ENCODE measurements around the gene COQ10A. TPM values are rescaled to one million over a fixed set of nuclear protein-coding genes. Genes with fewer than 3 reads are reported as not detected.
A peak's percentile ranks its signal among the peaks of the same experiment; 100 is the strongest.

The COQ10A gene
- total RNA-seq, 4 donors from 2014 or later = 14.0 to 26.1 (median 22.8) TPM

GRCh38 chr12:56308714-56309113 lies 42.0 kb downstream of the COQ10A start:
- 86 to 94% methylated on average over 3 of the region's 3 CpGs for WGBS, 2 donors
- TF ChIP-seq POLR2A (IDR thresholded peaks at IDR 0.05) (no peak), EP300 (IDR thresholded peaks at IDR 0.05) (no peak), CTCF (IDR thresholded peaks at IDR 0.05) (no peak)
- H3K36me3 ChIP-seq = peaks cover 0 to 96% (median 7%) of the 10 kb centered on the region in 3 donors

GRCh38 chr12:56311003-56311402 lies 44.3 kb downstream of the COQ10A start:
- H3K36me3 ChIP-seq = peaks cover 0 to 79% (median 7%) of the 10 kb centered on the region in 3 donors

More at GRCh38 chr12:56308714-56309113, 42.0 kb downstream of the COQ10A start:
- H3K4me3 ChIP-seq = no peak overlapping the region
- no peak for DNase-seq (ENCODE audit: low spot score in 2 of 2)
- H3K4me1 ChIP-seq = no peaks in the 10 kb centered on the region
- no peaks in the 10 kb centered on the region for H3K9me3 ChIP-seq
- H3K27ac ChIP-seq = no peak overlapping the region
- H3K27me3 ChIP-seq = no peaks in the 10 kb centered on the region

GRCh38 chr12:56315249-56315621 lies 48.5 kb downstream of the COQ10A start:
- Histone ChIP-seq H3K27me3 (no peaks in the 10 kb centered on the region), H3K4me3 (peak overlapping the region; percentile 59 to 89 (median 80)), H3K4me1 (peaks cover 0 to 21% (median 12%) of the 10 kb centered on the region in 4 donors), H3K27ac (peak overlapping the region; percentile 90 to 94 (median 92)), H3K36me3 (peaks cover 0 to 70% (median 0%) of the 10 kb centered on the region in 3 donors), H3K9me3 (no peaks in the 10 kb centered on the region)
- no peak for DNase-seq (ENCODE audit: low spot score in 2 of 2)
- TF ChIP-seq POLR2A (IDR thresholded peaks at IDR 0.05) (no peak), EP300 (IDR thresholded peaks at IDR 0.05) (no peak), CTCF (IDR thresholded peaks at IDR 0.05) (no peak)
- 3 to 4% methylated on average over 11 of the region's 11 CpGs for WGBS, 2 donors

More at GRCh38 chr12:56311003-56311402, 44.3 kb downstream of the COQ10A start:
- no peaks in the 10 kb centered on the region for H3K9me3 ChIP-seq
- peaks cover 0 to 15% (median 11%) of the 10 kb centered on the region in 4 donors for H3K4me1 ChIP-seq
- no peak overlapping the region for H3K27ac ChIP-seq
- no peak overlapping the region for H3K4me3 ChIP-seq
- no peaks in the 10 kb centered on the region for H3K27me3 ChIP-seq
- WGBS, 2 donors = 90 to 93% methylated on average over 12 of the region's 12 CpGs
- TF ChIP-seq POLR2A (IDR thresholded peaks at IDR 0.05) (no peak), CTCF (IDR thresholded peaks at IDR 0.05) (no peak)
- DNase-seq (ENCODE audit: low spot score in 2 of 2) = no peak

GRCh38 chr12:56315622-56316473 lies 49.1 kb downstream of the COQ10A start, which contains the start of gene CNPY2:
TSS of gene CNPY2 (minus strand) at chr12:56315988. CDS start at chr12:56315217, 771 bp downstream.
- peaks cover 0 to 21% (median 12%) of the 10 kb centered on the region in 4 donors for H3K4me1 ChIP-seq
- H3K27me3 ChIP-seq = no peaks in the 10 kb centered on the region
- TF ChIP-seq CTCF (IDR thresholded peaks at IDR 0.05) (peak in 2 of 5 experiments; percentile 20 to 48), EP300 (IDR thresholded peaks at IDR 0.05) (peak in 1 of 2 donors; percentile 89), POLR2A (IDR thresholded peaks at IDR 0.05) (peak; percentile 38 to 65)
- no peaks in the 10 kb centered on the region for H3K9me3 ChIP-seq
- H3K4me3 ChIP-seq = peak within 1 kb of the TSS; percentile 59 to 89 (median 80)
- peaks cover 0 to 70% (median 0%) of the 10 kb centered on the region in 3 donors for H3K36me3 ChIP-seq
- peak within 1 kb of the TSS; percentile 90 to 94 (median 92) for H3K27ac ChIP-seq
- 1% methylated on average over 45 to 60 of the region's 62 CpGs for WGBS, 2 donors
- peak; percentile 88 to 94 for DNase-seq (ENCODE audit: low spot score in 2 of 2)

- no peak for DNase-seq (ENCODE audit: low spot score in 2 of 2)
- peaks cover 0 to 21% (median 12%) of the 10 kb centered on the region in 4 donors for H3K4me1 ChIP-seq
- TF ChIP-seq POLR2A (IDR thresholded peaks at IDR 0.05) (no peak), EP300 (IDR thresholded peaks at IDR 0.05) (no peak), CTCF (IDR thresholded peaks at IDR 0.05) (no peak)
- no peak overlapping the region for H3K27ac ChIP-seq
- H3K9me3 ChIP-seq = no peaks in the 10 kb centered on the region
- H3K27me3 ChIP-seq = no peaks in the 10 kb centered on the region
- H3K36me3 ChIP-seq = peaks cover 0 to 69% (median 0%) of the 10 kb centered on the region in 3 donors
- 90 to 96% methylated on average over 3 of the region's 3 CpGs for WGBS, 2 donors
- no peak overlapping the region for H3K4me3 ChIP-seq
These were observed 50.9 kb downstream of the COQ10A start for GRCh38 chr12:56317675-56318074.

Measured in tibial nerve (tissue), 4 donors.